Stimulated activated CD8-positive, alpha-beta memory T cell treated with anti-CD3 and anti-CD28 coated beads, Interleukin-2, amount 100 ng/mL, for 1 hour (primary cell): Measurements from ENCODE around the gene IL32.
A peak's percentile ranks its signal among the peaks of the same experiment; 100 is the strongest.

Experiments
- DNase-seq, 2 donors: peaks; one replicate each; pipeline ENCODE4 v3.0.0-alpha.2; 2020; ENCODE audit warnings: low read depth in 2 of 2

IL32 gene

DNA sequence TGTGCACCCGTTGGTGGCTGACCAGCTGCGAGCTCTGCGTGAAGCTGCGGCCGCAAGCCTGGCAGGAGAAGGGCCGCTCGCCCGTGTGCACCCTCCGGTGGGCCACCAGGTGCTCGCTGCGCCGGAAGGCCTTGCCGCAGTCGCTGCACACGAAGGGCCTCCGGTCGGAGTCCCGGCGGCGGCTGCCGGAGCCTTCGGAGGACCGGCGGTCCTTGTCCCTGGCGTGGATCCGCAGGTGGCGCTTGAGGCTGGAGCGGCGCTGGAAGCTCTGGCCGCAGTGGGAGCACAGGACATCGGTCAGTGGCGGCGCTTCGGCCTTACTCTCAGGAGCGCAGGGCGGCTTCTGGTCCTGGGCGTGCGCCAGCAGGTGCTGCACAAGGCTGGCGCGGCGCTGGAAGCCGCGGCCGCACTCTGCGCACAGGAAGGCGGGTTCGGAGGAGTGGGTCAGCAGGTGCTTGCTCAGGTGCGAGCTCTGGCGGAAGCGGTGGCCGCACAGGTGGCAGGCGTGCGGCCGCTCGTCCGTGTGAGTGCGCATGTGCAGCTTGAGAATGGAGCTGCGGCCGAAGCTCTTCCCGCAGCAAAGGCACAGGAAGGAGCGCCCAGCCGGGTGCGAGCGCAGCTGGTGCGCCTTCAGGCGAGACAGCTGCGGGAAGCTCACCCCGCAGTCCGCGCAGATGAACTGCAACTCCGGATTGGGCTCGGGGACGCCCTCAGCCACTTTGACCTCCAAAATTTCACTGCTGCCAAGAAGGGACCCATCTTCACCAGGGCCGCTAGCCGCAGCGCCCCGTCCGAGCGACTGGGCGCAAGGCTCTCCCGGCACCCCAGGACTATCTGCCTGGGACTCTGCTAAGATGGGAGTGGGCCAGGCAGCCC is 24.5 kb downstream of the IL32 start:
- no peak for DNase-seq

DNA sequence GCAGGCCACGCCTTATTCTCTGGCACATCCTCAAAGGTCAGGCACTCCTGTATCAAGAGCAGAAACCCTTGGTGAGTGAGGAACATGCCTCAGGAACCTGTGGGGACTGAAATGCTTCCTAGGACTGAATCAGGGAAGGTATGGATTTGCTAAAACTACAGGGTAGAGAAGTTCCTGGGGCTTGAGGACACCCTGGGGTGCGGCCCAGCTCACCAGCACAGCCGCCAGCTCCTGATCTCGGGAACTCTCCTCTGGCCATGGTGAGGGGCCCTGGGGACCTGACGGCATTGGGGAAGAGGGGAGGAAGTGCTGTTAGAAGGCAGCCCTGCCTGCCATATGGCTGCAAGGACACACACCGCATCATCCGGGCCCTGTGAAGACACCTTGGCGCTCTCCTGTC is 26.1 kb downstream of the IL32 start:
- DNase-seq = no peak

DNA sequence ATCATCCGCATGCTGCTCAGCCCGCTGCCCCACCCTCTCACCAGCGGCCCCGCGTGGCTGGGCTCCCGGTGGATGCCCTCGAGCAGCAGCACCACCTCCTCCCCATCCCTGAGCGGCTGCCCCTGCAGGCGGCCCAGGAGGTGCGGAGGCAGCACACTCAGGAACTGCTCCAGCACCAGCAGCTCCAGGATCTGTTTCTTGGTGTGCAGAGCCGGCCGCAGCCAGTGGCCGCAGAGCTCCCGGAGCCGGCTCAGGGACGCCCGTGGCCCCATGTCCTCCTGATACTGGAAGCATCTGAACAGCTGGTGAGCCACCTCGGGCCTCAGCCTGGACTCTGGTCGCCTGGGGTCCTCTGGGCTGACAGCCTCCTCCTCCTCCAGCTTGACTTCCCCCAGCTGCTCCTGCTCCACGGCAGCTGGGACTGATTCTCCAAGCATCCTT is 27.1 kb downstream of the IL32 start:
- DNase-seq = no peak

DNA sequence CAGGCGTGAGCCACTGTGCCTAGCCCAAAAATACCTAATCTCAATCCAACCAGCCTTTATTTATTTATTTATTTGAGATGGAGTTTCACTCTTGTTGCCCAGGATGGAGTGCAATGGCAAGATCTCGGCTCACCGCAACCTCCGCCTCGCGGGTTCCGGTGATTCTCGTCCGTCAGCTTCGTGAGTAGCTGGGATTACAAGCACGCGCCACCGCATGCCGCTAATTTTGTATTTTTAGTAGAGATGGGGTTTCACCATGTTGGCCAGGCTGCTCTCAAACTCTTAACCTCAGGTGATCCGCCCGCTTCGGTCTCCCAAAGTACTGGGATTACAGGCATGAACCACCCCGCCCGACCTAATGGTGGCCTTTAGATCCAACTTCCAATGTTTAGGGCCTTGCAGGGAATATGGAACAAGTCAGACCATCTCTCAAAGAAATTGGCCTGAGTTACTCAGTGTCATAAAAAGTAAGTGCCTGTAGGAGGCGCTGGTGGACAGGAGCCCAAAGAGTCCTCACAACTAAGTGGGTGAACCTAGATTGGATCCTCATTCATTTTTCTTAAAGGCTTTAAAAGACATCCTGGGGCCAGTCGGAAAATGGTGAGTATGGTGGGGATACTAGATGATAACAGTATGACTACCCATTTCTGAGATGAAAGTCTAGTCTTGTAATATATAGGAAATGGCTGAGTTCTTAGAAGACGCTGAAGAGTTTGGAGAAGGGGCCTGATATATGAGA is 29.0 kb downstream of the IL32 start:
- DNase-seq = no peak

DNA sequence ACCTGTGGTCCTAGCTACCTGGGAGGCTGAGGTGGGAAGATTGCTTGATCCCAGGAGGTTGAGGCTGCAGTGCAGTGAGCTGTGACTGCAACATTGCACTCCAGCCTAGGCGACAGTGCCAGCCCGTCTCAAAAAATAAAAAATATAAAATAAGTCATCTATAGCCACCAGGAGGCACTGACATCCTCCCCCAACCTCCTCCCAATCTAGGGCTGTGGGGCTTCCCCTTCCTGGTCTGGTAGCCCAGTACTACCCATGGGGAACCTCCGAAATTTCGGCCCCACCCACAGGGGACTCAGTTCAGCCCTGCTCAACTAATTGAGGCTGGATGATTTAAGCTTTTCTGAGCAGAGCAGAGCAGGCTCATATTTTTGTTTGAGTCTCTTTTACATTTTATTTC is 30.4 kb downstream of the IL32 start:
- peak in 1 of 2 donors; percentile 34 for DNase-seq

- no peak for DNase-seq
Measured at GRCh38 chr16:3096362-3096761, 30.9 kb downstream of the IL32 start.

DNA sequence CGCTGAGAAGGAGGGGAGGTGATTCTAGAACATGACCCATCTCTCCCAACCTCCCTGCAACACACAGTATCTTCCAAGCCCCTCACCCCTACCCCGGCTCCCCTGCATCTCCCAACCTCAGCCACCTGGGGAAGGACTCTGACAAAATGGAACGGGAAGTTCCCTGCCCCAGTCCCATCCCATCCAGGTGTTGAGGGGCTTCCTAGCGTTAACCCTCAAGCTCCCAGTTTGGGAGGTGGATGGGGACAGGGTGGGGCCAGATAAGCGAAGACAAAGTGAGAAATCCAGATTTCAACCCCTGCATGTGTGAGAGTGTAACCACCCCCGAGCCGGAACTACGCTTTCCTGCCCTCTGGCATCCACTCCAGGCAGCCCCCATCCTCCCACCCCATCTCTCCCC is 31.8 kb downstream of the IL32 start:
- DNase-seq = no peak

DNA sequence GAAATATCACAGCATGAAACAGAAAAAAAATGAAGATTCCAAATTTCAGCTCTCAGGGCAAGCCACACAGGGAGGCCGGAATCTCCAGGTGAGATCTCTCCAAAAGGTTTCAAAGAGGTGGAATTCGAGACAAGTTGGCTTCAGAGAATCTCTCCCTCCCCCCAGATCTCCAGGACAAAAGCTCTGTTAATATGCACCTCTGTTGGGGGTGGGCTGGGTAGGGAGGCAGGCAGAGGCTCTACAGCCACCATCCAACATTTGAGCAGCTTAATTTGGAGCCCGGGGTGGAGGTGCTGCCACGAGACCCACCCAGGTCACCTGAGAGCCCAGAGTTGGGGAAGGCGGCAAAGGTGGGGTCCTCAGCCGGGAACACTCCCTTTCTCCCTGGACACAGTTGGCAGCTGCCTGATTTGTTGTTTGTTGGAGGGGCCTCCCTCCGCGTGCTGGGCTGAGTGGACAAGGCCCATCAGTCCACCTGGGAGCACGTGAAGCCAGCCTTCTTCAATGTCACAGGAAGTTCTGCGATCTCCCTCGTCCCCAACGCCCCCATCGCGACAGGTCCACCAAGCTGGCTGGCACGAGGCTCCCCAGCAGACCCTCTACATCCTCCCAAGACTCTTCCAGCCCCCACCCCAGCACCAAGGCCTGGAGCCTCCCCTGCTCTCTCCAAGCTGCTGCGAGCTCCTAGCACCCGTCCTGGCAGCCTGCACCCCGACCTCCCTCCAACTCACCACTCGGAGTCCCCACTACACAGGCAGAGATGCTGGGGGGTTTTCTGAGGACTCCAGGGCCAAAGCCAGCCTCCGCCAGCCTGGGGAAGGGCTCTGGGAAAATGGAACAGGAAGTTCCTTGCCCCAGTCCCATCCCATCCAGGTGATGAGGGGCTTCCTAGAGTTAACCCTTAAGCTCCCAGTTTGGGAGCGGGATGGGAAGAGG is 33.3 kb downstream of the IL32 start, which contains the start of gene ZSCAN10:
Gene ZSCAN10, minus strand, starts transcription at position 836 of the 936 bp plus-strand sequence. CDS start 6,357 bp downstream, outside the sequence.
- DNase-seq = no peak

DNA sequence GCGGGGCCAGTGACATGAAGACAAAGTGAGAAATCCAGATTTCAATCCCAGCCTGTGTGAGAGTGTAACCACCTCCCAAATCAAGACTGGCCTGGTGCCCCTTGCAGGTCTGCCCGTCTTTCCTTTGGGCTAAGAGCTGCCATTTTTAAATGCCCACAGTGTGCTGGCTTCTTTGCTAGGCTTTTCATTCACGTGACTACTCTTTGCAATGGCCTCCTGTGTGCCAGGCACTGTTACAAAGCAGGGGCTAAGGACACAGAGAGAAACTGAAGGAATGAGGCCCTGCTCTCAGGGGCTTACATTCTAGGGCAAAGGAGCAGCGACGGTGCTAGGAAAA is 33.9 kb downstream of the IL32 start:
- no peak for DNase-seq

GRCh38 chr16:3099732-3100499 is 34.5 kb downstream of the IL32 start:
- DNase-seq = peak; percentile 81 to 87

DNA sequence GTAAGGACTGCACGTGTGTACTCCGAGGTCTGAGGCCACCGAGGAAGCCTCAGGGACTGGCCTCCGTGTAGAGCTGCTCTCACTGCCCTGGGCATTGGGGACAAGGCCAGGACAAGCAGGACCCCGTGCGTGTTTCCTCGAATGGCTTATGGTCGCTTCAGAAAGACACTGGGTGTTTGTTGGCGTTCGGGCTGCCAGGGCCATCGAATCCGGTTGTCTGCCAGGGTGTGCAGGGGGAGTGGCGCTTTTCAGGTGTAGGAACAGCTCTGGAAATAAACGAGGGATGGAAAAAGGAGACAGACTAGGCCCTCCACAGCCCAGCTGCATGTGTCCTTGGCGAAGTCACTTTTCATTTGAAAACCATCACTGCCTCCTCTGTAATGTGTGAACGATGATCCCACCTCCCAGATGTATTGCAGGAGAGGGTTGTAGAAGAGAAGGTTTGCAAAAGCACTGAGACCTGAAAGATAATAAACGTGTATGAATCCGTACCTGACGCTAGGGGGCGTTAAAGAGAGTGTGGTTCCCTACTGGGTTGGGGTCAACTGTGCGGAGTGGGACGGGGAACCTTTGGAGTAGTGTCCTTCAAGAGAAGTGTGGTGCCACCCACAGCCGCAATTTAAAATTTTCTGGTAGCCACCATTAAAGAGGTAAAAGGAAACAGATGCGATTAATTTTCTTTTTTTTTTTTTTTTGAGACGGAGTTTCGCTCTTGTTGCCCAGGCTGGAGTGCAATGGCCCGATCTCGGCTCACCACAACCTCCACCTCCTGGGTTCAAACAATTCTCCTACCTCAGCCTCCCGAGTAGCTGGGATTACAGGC is 35.8 kb downstream of the IL32 start:
- DNase-seq = no peak

GRCh38 chr16:3101841-3102470 is 36.5 kb downstream of the IL32 start:
- DNase-seq = no peak

DNA sequence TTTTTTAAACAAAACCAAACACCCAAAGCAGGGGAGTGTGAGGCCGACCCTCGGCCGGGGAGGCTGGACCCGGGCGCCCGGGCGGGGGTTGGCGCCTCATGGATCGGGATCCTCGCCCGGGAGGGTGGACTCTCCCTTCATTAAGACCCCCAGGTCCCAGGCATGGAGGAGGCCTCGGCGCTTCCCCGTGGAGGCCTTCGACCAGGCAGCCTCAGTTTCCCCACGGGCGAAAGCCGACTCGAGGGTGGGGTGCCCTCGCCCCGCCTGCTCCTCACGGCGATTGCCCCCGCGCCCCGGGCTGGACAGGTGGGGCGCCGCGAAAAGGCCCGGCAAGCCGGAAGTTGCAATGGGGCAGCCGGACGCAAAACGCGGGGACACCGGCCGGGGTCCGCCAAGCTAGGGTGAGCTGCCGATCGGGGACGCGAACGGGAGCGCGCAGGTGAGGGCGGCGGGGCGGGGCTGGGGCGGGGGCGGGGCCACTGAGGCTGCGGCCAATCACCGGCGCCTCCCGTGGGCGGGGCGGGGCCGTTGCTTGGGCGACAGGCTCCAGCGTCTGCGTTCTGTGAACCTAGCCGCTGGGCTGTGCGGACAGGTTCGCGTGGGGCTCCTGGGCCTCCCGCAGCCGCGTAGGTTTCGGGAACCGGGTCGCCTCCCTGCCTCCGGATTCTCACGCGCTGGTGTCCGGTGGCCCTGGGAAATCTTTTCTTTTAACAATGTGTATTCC is 40.9 kb downstream of the IL32 start:
- DNase-seq = peak; percentile 80 to 83

DNA sequence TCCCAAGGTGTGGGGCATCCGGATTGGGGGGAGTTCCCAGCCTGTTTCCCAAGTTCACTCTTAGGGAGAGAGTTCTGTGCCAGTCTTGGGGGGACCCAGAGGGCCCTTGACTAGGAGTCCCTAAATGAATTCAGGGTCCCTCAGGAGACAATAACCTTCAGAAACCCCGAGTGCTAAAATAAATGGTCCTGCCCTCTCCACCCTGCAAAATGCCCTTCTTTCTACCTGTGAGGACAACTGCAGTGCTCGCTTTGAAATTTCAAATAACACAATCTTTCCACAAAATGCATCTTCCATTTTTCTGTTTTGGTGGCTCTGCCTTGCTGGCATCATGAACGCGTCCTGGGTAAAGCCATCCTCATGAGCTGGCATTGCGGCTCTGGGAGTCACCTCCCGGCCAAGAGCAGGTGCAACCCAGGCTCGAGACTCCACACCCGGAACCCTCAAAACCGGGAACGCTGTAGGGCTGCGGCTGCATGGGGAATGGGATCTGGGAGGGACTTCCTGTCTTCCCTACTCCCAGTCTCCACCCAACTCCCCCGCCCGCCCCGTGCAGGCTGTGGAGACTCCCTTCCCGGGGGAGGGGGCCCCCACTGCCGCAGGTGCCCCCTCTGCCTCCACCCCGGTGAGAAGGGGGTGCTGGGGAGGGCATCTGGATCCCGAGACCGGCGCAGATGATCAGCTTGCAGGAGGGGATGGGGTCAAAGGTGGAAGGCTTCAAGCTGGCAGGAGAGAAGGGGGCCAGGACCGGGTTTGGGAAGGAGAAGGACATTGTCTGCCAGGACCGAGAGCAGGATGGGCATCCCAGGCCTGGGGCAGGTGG is 46.8 kb downstream of the IL32 start, which contains the start of gene ZNF205:
Gene ZNF205, plus strand, starts transcription at position 529 of the 823 bp plus-strand sequence. CDS start 845 bp downstream, outside the sequence.
- DNase-seq = no peak

DNA sequence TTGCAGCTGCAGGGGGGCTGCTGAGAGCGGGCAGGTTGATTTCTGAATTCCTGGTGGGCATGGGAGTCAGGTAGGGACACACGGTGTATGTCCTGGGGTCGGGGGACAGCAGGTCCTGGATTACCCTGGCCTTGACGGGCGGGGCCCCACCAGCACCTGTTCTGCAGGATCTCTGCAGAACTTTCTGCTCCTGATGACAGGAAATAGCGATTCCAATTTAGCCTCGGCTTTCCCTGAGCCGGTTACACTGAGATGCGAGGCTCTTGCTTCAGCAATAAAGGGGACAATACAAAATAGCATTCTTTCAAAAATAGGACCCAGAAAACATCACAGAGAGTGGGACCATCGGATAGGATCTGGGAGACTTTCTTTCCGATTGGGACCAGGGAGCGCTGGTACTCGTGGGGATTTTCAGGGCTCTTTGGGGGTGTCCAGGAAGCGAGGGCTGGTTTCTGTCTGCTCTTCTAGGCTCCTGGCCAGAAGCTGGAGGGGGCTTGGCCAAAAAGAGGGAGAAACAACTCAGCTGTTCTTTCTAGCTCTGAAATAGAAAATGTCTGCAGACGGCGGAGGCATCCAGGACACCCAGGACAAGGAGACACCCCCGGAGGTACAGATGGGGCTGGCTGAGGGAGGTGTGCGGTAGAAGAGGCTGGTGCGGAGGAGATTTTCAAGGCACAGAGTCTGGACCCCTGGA is 47.6 kb downstream of the IL32 start:
- no peak for DNase-seq

- DNase-seq = no peak
Measured at GRCh38 chr16:3113765-3114479, 48.5 kb downstream of the IL32 start.

DNA sequence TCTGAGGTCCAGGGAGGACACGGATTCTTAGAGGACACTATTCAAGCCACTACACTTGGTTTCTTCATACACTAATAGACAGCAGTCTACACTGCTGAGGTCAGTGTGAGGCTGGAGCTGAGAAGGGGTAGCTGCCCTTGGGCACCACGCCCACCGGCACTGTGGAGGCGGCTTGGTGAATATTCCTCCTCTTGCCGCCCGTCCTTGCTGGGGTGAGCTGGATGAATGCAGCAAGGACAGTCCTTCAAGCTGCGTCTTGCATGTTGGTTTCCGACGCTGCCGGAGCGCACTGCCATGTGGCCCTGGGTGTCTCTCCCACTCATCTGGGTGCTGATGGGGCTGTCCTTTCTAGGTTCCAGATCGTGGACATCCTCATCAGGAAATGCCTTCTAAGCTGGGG is 49.6 kb downstream of the IL32 start:
- DNase-seq = no peak
